ENCODE results near the gene ATF3.

The ATF3 gene

DNA sequence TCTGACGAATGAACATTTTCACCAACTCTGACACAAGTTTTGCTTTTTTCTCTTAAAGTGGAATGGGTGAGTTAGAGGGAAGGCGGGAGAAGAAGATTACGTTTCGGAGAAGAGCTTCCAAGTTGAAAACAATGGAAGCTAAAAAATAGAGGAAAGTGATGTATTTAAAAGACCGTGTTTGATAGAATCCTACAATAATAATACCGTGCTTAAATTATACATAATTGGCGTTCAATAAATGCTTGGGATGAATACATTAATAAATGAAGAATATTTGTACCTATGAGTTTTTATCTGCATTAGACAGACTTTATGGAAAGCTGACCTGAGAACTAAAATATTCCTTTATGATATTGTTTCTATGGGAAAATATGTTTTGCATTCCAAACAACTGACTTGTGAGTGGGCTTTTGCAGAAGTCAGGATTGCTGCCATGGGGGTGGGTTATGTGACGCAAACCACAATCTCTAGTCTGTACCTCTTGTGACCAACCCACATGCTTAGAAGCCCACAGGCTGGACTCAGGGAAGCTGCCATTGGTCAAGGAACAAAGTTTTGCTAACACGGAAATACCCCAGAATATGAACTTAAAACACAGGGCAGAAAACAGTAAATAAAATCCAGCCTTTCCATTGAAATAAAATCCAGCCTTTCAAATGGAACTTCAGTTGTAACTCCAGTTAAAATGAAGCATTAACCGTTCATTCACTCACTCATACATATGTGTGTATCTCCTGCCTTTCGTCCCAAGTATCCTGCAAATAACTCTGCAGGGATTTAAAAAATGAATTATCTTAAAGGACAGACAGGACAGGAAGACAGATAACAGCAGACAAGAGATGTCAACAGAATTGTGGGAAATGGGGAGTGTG lies 21.3 kb upstream of the ATF3 start:
- no peak for DNase-seq

DNA sequence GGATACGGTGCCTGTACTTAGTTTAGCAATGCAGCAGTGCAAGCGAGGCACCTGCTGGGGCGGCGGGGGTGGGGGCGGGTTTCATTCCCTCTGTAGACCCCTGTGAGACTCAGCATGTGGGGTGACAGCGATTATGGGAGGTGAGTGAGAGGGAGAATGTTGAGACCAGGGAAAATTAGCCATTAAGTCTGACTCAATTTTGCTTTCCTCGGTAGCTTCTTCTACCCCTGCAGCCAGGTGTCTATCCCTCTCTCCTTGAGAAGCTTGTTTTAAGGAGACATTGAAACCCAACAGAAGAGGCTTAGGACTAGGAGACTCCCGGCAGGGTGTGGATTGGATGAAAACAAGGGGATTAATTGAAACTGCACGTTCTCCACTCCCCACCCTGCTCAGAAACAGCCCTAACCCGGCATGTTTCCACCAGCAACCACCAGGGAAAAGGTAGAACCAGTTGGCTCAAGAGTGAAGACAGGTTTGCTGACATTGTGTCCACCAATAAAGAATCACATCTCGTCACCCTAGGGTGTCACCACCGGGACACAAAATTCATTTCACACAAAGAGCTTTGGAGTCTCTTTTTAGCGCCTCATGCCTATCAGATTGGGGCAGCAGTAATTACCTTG lies 20.6 kb upstream of the ATF3 start:
- no peak for DNase-seq

DNA sequence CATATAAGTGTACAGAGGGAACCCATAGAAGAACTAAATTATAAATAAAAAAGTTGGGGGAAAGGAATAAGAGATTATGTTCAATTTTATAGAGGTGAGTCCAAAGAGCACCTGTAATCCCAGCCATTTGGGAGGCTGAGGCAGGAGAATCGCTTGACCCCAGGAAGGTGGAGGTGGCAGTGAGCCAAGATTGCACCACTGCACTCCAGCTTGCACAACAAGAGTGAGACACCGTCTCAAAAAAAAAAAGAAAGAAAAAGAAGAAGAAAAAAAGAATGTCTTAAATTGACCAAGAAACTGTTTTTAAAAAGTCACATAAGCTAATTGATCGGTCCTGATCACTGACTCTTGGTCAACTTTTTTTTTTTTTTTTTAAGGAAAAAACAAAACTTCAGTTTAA lies 19.1 kb upstream of the ATF3 start:
- no peak for DNase-seq

DNA sequence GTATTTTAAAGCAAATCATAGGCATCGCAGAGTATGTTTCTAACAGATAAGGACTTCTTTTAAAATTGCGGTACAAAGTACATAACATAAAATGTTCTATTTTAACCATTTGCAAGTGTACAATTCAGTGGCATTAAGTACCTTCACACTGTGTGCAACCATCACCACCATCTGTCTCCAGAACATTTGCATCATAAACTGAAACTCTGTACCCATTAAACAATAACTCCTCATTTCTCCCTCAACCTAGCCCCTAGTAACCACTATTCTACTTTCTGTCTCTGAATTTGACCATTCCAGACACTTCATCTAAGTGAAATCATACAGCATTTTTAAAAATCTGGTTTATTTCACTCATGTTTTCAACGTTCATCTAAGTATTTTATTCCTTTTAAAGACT lies 16.6 kb upstream of the ATF3 start:
- no peak for DNase-seq

DNA sequence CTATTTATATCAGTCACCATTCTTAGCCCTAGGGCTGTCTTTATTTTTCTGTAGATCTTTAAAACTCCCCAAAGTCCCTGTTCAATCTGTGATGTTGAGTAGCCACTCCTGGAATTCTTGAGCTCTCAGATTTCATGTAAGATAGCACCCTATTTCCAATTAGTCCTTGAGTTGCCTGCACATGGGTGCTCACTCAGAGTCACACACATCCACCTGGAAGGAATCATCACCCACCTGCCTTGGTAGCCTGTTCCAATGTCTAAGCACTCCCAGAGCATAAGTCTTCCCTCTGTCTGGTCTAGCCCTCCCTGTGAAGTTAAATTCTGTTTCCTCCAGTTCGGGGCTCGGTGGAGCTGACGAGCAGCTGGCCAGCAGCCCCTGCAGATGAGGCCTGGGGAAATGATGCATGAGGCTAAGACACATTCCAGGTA lies 14.7 kb upstream of the ATF3 start:
- no peak for DNase-seq

DNA sequence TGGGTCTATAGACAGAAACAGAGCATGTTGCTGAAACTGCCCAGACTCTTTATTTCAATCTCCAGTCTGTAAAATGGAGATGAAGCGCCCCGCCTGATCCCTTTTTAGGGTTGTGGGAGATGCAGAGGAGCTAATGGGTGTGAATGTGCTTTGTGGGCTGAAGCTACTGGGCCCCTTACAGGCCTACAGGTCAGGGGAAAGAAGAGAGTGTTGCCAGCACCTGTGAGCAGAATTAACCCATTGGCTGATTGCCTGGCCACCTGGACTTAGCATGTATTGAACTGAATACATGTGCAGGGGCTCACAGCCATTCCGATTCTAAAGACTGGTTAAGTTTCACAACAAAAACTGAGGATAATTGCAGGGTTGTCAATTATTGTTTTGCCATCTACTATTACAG lies 13.9 kb upstream of the ATF3 start:
- no peak for DNase-seq

DNA sequence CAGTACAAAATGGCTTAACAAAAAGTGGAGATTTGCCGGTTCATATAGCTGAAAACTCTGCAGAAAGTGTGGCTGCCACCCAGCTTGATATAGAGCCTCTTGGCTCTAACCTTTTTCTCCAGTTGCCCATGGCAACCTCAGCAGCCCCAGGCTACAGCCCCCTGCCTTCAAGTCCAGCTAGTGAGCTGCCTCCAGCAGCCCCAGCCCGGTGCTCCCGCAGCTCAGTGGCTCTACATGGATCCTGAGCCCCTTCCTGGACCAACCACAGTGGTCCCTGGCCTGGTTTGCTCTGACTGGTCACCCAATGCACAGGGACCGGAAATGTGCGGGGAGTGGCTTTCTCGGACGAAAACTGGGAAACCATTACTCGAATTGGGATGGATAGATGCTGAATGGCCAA lies 13.3 kb upstream of the ATF3 start:
- DNase-seq: no peak

DNA sequence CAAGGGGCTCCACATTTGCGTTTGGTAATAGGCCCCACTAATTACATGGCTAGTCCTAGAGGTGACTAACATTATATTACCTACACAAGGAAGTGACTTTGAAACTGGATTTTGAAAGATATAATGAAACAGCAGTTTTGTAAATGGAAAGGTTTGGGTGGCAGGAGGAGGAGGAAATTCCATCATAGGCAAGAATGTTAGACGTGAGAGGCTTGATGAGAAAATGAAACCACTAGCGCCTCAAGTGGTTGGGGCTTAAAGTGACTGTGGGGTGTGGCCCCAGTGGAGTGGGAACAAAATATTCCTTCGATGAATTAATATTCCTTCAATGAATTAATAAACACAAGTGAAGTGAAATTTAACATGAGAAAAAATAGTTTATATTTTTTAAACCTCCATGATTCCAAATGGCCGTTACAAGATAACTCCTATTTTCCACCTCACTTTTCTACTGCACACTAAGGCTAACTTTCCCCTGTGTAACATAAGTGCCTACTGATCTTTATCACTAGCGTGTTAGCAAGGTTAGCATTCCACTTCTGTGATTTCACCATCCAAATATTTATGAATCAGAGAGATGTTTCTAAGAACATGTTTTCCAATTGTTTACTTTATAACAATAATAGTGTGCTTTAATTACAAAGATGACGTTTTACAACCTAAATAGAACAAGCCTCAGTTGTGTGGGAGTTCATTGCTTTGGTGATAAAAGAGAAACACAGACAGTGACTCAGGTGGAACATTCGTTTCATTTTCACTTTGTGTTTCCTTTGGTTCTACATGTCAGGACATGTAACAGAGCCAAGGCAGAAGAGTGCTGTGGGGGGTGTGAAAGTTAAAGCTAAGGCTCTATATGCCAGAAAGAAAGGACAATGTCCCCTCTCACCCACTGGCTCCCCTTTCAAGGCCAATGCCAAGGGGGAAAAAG lies 12.5 kb upstream of the ATF3 start:
- DNase-seq: no peak

DNA sequence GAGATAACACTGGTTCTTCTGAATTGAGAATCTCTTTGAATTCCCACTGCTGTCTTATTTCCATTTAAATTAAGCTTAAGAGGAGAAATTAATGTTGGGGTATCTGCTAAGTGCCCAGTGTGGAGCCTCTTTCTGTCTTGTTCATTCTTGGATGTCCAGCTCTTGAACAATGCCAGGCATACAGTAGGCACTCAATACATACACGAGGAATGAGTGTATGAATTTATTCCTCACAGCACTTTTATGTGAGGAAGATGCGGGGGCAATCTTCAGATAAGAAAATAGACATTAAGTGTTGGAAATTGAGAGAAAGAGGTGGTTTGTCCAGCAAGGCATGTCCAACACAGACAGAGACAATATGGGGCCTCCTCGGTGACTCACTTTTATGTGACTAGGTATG lies 11.8 kb upstream of the ATF3 start:
- no peak for DNase-seq

DNA sequence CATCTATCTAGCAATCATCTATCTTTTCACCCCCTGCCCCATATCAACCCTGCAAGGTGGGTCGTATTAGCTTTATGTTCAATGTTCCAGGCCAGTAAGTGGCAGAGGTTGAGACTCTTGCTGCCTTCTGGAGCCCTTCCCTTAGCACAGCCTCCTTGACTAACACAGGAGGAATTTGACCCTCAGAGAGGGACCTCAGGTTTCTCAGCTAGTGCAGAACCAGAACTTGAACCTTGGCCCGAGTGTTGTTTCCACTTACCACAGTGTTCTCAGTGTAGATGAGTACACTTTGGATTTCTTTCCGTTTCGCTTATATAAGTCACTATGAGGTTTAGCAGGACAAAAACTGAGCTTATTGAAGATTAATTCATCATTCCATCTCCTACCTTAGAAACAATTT lies 11.1 kb upstream of the ATF3 start:
- DNase-seq: no peak

DNA sequence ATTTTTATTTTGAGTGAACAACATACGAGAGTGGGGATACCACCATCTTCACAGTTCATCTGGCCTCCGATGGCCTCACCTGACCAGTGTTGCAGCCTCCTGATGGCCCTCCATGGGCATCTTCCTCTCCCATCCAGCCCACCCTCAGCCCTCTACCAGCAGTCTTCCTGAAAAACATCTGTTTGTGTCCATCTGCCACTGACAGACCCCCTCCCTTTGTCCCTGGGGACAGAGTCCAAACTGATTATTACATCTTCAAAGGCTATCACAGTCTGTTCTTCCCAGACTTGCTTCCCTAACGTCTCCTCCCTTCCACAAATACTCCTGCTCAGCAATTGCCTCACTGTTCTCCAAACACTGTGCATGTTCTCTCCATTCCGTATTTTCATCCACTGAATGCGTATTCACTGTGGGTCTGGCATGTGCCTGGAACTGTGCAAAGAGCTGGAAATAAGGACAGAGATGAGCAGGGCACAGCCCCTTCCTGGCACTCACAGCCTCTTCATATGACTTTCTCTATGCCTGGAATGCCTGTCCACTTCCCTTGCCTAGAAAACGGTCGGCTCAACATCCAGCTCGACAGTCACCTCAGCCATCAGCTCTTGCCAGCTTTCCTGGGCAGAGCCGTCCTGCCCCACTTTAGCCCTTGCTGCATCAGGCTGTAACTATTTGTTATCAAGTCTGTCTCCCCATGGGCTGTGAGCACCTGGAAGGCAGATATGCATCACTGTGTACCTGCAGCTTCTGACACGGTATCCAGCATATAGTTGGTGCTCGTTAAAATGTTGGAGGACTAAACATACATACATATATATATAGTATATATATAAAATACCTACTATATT lies 8.3 kb upstream of the ATF3 start:
- no peak for DNase-seq

DNA sequence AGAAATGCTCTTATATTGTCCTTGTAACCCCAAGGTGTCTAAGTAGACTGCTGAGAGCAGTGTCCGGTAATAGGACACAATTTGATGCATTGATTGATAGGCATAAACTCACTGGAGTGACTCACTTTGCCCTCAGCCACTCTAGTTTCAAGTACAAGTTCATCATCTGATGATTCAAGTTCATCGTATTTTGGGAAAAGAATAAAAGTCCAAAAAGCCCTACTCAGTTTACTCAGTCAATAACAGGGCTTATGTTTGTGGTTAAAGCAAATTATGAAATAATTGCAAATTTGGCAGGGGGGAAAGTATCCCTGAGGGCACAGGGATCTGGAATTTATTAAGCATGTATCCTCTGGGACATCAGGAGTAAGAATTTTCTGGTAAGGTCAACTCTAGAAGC lies 7.6 kb upstream of the ATF3 start:
- DNase-seq: no peak

DNA sequence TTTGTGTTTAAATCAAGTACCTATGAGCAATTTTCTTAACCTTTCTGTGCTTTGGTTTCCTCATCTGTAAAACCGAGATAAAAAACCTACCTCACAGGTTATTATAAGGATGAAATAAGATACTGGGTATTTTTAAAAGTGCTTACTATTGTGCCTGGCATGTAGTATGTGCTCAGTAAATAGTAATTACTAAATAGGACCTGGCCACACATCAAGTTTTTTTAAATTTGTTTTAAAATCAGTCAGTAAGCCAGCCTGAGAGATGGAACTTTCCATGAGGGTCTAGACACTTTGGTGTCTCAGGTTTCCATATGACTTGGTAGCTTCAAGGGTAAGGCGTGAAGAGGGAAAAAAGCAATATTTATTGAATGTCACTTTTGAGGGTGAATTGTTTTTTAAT lies 7.0 kb upstream of the ATF3 start:
- DNase-seq: no peak

DNA sequence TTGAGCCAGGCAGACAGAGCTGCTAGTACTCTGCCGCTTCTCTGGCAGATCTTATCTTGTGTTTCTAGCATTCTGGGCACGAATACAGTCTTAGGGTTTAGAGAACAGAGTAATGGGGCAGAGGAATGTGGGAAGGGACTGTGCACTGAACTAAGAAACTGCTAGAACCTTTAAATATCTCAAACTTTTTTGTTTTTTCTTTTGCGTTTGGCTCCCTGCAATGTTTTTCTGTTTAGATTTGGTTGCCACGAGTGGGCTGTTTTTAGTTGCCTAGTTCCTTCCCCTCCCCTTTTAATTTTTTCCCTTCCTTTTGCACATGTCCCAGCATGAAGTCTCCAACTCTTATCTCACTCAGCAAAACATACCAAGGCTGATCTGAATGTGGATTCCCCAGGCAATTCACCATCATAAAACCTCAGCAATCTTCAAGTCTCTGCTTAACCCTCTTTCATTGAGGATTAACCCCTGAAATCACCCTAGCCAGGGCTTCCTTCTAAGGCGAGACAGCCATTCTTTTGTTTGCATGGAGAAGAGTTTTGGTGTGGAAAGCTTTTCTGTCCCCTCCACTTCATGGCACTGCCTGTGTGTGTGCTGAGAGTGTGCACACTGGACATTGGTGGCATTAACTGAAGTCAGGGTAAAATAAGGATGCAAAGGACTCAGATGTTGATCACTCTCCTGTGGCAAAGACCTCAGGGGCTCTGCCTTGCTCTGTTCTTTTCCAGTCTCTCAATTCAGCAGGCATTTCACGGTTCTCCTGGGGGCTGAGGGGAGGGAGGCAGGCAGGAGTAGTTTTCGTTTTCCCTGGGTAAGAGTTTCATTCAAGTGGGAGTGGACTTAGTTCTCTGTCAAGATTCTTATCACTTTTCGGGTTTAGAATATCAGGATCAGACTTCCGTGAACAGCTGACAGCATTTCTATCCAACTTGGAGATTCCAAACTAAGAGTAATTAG lies 2.8 kb upstream of the ATF3 start:
- DNase-seq: no peak

DNA sequence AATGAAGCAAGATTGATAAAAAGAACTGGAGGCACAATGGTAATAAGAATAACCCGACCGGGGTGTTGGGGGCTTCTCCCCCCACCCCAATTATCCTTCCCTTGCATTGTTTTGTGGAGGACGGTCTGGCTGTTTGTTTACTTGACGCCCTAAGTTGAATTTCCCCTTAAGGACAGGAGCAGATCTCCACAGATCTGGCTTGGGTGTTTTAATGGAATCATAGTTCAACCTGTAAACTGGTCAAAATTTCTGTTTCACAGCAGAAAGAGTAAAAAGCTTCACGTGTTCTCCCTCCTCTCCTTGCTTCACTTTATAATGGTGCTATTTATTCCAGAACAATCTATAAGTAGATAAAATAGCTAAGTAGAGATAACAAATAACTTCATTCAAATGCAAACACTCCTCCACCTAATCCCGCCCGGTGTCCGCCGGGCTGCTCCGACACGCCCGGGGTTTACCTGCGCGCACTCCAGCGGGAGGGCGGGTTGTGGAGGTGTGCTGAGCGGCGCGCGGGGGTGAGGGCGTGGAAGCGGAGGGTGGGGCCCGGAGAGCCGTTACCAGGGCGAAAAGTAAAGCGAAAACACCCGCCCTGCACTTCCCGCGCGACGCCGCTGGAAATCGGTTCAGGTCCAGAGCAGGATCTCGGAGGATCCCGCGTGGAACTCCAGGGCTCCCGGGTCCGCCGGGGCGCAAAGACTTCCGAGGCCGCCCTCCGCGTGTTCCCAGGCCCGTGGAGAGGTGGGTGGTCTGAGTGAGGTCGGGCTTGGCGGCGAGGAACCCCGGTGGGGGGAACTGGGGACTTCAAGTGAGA lies 2.0 kb upstream of the ATF3 start:
- DNase-seq: no peak

DNA sequence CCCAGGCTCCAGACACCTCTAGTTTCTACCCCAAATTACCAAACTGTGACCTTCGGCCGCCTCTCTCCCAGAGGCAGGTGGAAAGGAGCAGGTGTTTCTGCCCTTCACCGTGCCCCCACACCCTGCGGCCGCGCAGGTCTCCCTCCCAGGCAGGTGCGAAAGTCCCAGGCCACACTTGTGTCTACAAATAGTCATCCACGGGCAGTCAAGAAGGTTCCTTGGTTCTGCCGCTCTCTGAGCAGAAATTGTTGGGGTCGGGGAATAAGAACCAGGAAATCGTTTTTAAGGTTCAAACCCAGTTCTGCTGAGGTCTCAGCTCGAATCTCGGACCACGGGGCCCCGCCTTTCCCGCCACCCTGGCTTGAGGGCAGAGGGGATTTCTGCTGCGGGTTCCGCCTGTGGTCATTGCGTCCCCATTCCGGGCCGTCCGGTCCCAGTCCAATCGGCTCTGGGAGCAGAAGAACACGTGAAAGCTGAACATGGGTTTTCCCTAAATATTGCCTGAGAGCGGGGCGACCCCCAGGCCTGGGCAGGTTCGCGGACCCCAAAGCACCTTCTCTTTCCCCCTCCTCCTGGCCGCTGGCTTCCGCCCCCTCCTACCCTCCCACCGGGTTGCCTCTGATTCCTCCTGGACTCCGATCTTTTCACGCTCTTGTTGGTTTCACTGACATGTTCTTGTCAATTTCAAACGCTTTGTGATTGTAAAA lies 1.2 kb upstream of the ATF3 start:
- no peak for DNase-seq

DNA sequence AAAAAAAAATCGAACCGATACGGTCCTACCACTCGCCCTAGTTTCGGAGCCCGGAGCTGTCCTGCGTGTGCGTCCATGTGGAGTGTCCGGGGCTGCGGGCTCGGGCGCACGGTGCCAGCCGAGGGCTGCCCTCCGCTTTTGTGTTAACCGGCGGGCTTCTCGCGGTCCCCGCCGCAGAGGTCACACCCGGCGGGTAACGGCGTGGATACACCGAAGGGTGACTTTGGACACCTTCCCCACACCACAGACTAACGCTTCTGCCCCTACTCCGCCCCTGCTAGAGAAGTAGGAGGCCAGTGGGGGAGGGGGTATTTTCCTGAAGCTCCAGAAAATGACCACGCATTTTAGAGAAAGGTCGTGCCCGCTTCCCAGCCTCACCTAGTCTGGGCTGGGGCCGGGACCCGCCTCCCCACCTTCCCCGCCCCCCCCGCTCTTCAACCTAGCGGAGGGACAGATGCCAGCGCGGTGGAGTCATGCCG lies 609 bp upstream of the ATF3 start:
- no peak for DNase-seq

DNA sequence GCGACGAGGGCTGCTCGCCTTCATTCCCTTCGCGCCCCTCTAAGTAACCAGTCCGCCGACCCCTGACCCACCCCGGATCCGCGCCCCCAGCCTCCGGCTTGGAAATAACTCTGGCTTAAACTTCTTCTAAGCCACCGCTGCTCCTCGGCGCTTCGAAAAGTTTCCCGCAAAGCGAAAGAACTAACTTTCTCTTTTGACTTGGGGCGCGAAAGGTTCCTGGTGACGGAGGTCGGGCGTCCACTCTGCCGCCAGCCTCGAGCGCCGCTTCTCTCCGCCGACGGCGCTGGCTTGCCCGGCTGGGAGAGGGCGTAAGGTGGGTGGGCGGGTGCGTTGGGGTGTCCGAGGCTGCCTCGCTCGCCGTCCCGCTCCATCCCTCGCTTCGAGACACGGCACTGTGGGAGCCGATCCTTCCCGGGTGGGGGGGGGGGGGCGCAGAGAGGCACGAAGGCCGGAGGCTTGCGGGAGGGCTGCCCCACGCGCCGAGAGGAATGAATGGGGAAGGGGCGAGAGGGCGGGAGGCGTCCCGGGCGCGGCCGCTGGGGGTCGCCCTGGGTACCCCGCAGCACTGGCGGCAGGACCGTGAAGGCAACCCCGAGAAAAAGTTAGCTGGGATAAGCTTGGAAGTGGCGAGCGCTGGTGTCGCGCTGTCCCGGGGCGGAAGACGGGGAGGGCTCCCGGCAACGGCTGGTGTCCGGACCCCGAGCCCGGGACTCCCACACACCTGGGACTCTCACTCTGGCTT lies 569 bp downstream of the ATF3 start:
- DNase-seq: no peak
